Stomach smooth muscle (tissue), 2 donors: Measurements from ENCODE around the gene GRK4.
"Not testable (repeated sequence)": the region's sequence is repeated elsewhere in the genome, so short reads cannot be mapped to it uniquely, and the experiment has no call there.

ENCODE experiments used
- H3K27ac ChIP-seq: one replicate; pipeline ENCODE4 v1.7.0; 2013; ENCODE audit warnings: mild to moderate bottlenecking, low read length, inconsistent platforms
- H3K27me3 ChIP-seq, 2 donors: one replicate each; pipeline ENCODE4 v1.7.0; 2013; ENCODE audit warnings: low read length in 2 of 2; ENCODE audit not compliant: insufficient read depth in 2 of 2, control insufficient read depth in 1 of 2
- H3K36me3 ChIP-seq, 2 donors: one replicate each; pipeline ENCODE4 v1.7.0; 2013; ENCODE audit warnings: low read length in 2 of 2; ENCODE audit not compliant: control insufficient read depth in 2 of 2, insufficient read depth in 2 of 2
- H3K4me1 ChIP-seq: one replicate; pipeline ENCODE4 v1.7.0; 2013; ENCODE audit warnings: low read length; ENCODE audit not compliant: control insufficient read depth, insufficient read depth
- H3K4me3 ChIP-seq, 2 donors: one replicate each; pipeline ENCODE4 v1.7.0; 2013; ENCODE audit warnings: low read length in 2 of 2
- H3K9ac ChIP-seq, 2 donors: one replicate each; pipeline ENCODE4 v1.7.0; 2013; ENCODE audit warnings: low read length in 2 of 2, mild to moderate bottlenecking in 1 of 2
- H3K9me3 ChIP-seq, 2 donors: one replicate each; pipeline ENCODE4 v1.7.0; 2013; ENCODE audit warnings: low read length in 2 of 2; ENCODE audit not compliant: control insufficient read depth in 2 of 2
- donor health status: healthy.
- donor health status: Pancreatic carcinoma.

The GRK4 gene

GRCh38 chr4:3046623-3047022 is 83.3 kb downstream of the GRK4 start:
- Histone ChIP-seq H3K9me3 (no peaks in the 10 kb centered on the region), H3K27me3 (peaks cover 0 to 5% of the 10 kb centered on the region in 2 donors), H3K4me3 (no peak overlapping the region), H3K9ac (no peak overlapping the region), H3K4me1 (peaks cover 6% of the 10 kb centered on the region), H3K36me3 (no peaks in the 10 kb centered on the region), H3K27ac (no peak overlapping the region)

- H3K4me1 ChIP-seq: no peaks in the 10 kb centered on the region
- H3K27me3 ChIP-seq: no peaks in the 10 kb centered on the region
- H3K9ac ChIP-seq: no peak overlapping the region
- H3K9me3 ChIP-seq: no peaks in the 10 kb centered on the region
- H3K27ac ChIP-seq: no peak overlapping the region
- H3K4me3 ChIP-seq: peak overlapping the region; percentile 54 to 59
- no peaks in the 10 kb centered on the region for H3K36me3 ChIP-seq
These were observed 84.3 kb downstream of the GRK4 start for GRCh38 chr4:3047464-3048286.

- not testable (repeated sequence) for H3K4me3 ChIP-seq, H3K9ac ChIP-seq, H3K4me1 ChIP-seq, H3K9me3 ChIP-seq, H3K36me3 ChIP-seq, H3K27me3 ChIP-seq, H3K27ac ChIP-seq
These were observed 87.9 kb downstream of the GRK4 start for GRCh38 chr4:3051141-3051897.

- Histone ChIP-seq H3K4me1 (no peaks in the 10 kb centered on the region), H3K9ac (no peak overlapping the region), H3K27ac (no peak overlapping the region), H3K36me3 (no peaks in the 10 kb centered on the region), H3K4me3 (no peak overlapping the region), H3K9me3 (no peaks in the 10 kb centered on the region), H3K27me3 (no peaks in the 10 kb centered on the region)
These were observed 90.9 kb downstream of the GRK4 start for GRCh38 chr4:3054169-3054759.

GRCh38 chr4:3059943-3060342 is 96.6 kb downstream of the GRK4 start:
- Histone ChIP-seq H3K9ac (no peak overlapping the region), H3K27me3 (no peaks in the 10 kb centered on the region), H3K4me1 (no peaks in the 10 kb centered on the region), H3K9me3 (no peaks in the 10 kb centered on the region), H3K4me3 (no peak overlapping the region), H3K27ac (no peak overlapping the region), H3K36me3 (no peaks in the 10 kb centered on the region)

- H3K27me3 ChIP-seq: no peaks in the 10 kb centered on the region
- no peak overlapping the region for H3K9ac ChIP-seq
- H3K4me1 ChIP-seq: no peaks in the 10 kb centered on the region
- no peak overlapping the region for H3K4me3 ChIP-seq
- no peaks in the 10 kb centered on the region for H3K36me3 ChIP-seq
- H3K27ac ChIP-seq: no peak overlapping the region
- no peaks in the 10 kb centered on the region for H3K9me3 ChIP-seq
These were observed 97.6 kb downstream of the GRK4 start for GRCh38 chr4:3060946-3061345.

GRCh38 chr4:3062471-3062870 is 99.1 kb downstream of the GRK4 start:
- no peak overlapping the region for H3K4me3 ChIP-seq
- no peak overlapping the region for H3K27ac ChIP-seq
- H3K4me1 ChIP-seq: no peaks in the 10 kb centered on the region
- H3K9me3 ChIP-seq: no peaks in the 10 kb centered on the region
- H3K36me3 ChIP-seq: no peaks in the 10 kb centered on the region
- H3K9ac ChIP-seq: no peak overlapping the region
- no peaks in the 10 kb centered on the region for H3K27me3 ChIP-seq

- H3K4me3 ChIP-seq: no peak overlapping the region
- H3K4me1 ChIP-seq: no peaks in the 10 kb centered on the region
- no peak overlapping the region for H3K9ac ChIP-seq
- no peaks in the 10 kb centered on the region for H3K36me3 ChIP-seq
- H3K27ac ChIP-seq: no peak overlapping the region
- no peaks in the 10 kb centered on the region for H3K9me3 ChIP-seq
- no peaks in the 10 kb centered on the region for H3K27me3 ChIP-seq
These were observed 102.2 kb downstream of the GRK4 start for GRCh38 chr4:3065551-3065950.

GRCh38 chr4:3066836-3067400 is 103.5 kb downstream of the GRK4 start:
- no peak overlapping the region for H3K27ac ChIP-seq
- no peaks in the 10 kb centered on the region for H3K4me1 ChIP-seq
- H3K4me3 ChIP-seq: no peak overlapping the region
- no peaks in the 10 kb centered on the region for H3K27me3 ChIP-seq
- no peaks in the 10 kb centered on the region for H3K9me3 ChIP-seq
- H3K36me3 ChIP-seq: no peaks in the 10 kb centered on the region
- no peak overlapping the region for H3K9ac ChIP-seq

GRCh38 chr4:3067473-3068001 is 104.2 kb downstream of the GRK4 start:
- H3K9ac ChIP-seq: no peak overlapping the region
- H3K4me3 ChIP-seq: no peak overlapping the region
- no peaks in the 10 kb centered on the region for H3K36me3 ChIP-seq
- no peak overlapping the region for H3K27ac ChIP-seq
- no peaks in the 10 kb centered on the region for H3K9me3 ChIP-seq
- no peaks in the 10 kb centered on the region for H3K27me3 ChIP-seq
- H3K4me1 ChIP-seq: no peaks in the 10 kb centered on the region
